Measurements from ENCODE around the gene TGFBR2.

- TF ChIP-seq CTCF (conservative IDR thresholded peaks at IDR 0.05; ENCODE audit: low read depth, low read length), result no peak
- TF ChIP-seq EZH2 (IDR thresholded peaks at IDR 0.05; ENCODE audit: borderline replicate concordance, low read depth, low read length, poor library complexity, severe bottlenecking), result no peak
These were observed 102.1 kb downstream of the TGFBR2 start for GRCh38 chr3:30708472-30708871.
